ENCODE results near the gene TFE3.

TFE3 gene

GRCh38 chrX:49073601-49074575, 30.7 kb upstream of the TFE3 start, which contains the start of gene PRAF2:
Gene PRAF2 (minus strand): TSS chrX:49074002. CDS start chrX:49073987, 15 bp downstream.
- no peak for TF ChIP-seq CTCF (IDR thresholded peaks at IDR 0.05)

GRCh38 chrX:49072712-49073095, 29.5 kb upstream of the TFE3 start:
- TF ChIP-seq CTCF (IDR thresholded peaks at IDR 0.05) = no peak

GRCh38 chrX:49071877-49072711, 28.9 kb upstream of the TFE3 start:
- no peak for TF ChIP-seq CTCF (IDR thresholded peaks at IDR 0.05)

GRCh38 chrX:49070988-49071387, 27.8 kb upstream of the TFE3 start:
- TF ChIP-seq CTCF (IDR thresholded peaks at IDR 0.05) = no peak

GRCh38 chrX:49069038-49069437, 25.9 kb upstream of the TFE3 start:
- TF ChIP-seq CTCF (IDR thresholded peaks at IDR 0.05) = no peak

- TF ChIP-seq CTCF (IDR thresholded peaks at IDR 0.05) = no peak
Measured at GRCh38 chrX:49067285-49068120, 24.3 kb upstream of the TFE3 start.

GRCh38 chrX:49066690-49067089, 23.5 kb upstream of the TFE3 start:
- TF ChIP-seq CTCF (IDR thresholded peaks at IDR 0.05) = no peak
